Left ventricle myocardium inferior (tissue), 1 donor: ENCODE data around the gene MAML2. TPM values are rescaled to one million over a fixed set of nuclear protein-coding genes. Genes with fewer than 3 reads are reported as not detected.

ENCODE experiments used
- DNase-seq: peaks from one replicate; pipeline ENCODE4 v3.0.0-alpha.2; 2020
- H3K27ac ChIP-seq: fragments of 200-600 bp; replicated peaks from 2 replicates; pipeline ENCODE4 v1.8.0; 2021
- H3K27me3 ChIP-seq: fragments of 200-600 bp; 2 replicates; pipeline ENCODE4 v1.8.0; 2021; ENCODE audit warnings: low read depth
- H3K36me3 ChIP-seq: fragments of 200-600 bp; 2 replicates; pipeline ENCODE4 v1.8.0; 2021
- H3K4me1 ChIP-seq: fragments of 200-600 bp; 2 replicates; pipeline ENCODE4 v1.8.0; 2021
- H3K4me3 ChIP-seq: fragments of 200-600 bp; 2 replicates; pipeline ENCODE4 v1.8.0; 2021; ENCODE audit warnings: mild to moderate bottlenecking, moderate library complexity
- H3K9me3 ChIP-seq: fragments of 200-600 bp; replicated peaks from 2 replicates; pipeline ENCODE4 v1.8.0; 2021
- intact Hi-C: fragments of 100-400 bp; cut with micrococcal nuclease; formaldehyde crosslinking; loops from one replicate; pipeline ENCODE4 v1.11.0; 2022
- total RNA-seq: library from RNA; stranded (reverse); fragmentation: NEBNext Ultra II Directional; extraction: Animal tissue kit (Norgen Biotek cat#: 25700); gene quantifications from one replicate; pipeline ENCODE4 v1.2.1, GENCODE V29; 2021
- TF ChIP-seq, protein P1 (sequence below): fragments of 200-600 bp; IDR thresholded peaks from 2 replicates; pipeline ENCODE4 v1.8.0; 2021; ENCODE audit warnings: antibody characterized with exemption, mild to moderate bottlenecking, borderline replicate concordance
- donor health status: DM: no; HTN: yes; CAD: no; lungs with severe emphysema.

MAML2 gene
- total RNA-seq, 1 donor from 2014 or later, result 4.5 TPM

DNA sequence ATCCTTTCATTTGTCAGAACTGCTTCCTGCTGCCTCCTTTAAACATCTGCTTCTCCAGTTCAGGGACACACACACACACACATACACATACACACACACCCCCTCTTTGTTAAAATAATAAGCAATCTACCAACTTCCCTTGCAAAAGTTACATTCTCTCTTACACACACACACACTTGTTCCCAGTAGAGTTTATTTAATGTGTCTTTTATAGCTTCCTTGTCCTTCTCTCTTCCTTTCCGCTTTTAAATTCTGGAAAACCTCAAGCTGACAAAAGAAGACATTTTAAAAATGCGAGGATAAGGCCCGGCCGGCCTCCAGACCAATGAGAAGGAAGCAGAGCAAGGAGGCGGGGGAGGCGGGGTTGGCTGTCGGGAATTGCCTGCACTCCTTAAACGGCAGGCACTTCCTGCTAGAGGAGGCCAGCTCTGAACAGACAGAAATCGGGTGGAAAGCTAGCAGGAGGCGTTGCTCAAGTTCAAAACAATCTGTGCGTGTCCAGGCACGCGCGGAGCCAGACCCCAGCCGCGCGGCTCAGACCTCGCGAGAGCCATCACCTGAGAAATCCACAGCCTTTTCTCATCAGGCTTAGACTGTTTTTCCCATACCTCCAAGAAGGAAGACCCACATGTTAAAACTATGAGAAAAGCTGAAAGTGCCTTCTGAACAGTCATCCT lies 99.9 kb downstream of the MAML2 start:
- H3K27ac ChIP-seq, result peak overlapping the region; percentile 88
- TF ChIP-seq, protein P1, sequence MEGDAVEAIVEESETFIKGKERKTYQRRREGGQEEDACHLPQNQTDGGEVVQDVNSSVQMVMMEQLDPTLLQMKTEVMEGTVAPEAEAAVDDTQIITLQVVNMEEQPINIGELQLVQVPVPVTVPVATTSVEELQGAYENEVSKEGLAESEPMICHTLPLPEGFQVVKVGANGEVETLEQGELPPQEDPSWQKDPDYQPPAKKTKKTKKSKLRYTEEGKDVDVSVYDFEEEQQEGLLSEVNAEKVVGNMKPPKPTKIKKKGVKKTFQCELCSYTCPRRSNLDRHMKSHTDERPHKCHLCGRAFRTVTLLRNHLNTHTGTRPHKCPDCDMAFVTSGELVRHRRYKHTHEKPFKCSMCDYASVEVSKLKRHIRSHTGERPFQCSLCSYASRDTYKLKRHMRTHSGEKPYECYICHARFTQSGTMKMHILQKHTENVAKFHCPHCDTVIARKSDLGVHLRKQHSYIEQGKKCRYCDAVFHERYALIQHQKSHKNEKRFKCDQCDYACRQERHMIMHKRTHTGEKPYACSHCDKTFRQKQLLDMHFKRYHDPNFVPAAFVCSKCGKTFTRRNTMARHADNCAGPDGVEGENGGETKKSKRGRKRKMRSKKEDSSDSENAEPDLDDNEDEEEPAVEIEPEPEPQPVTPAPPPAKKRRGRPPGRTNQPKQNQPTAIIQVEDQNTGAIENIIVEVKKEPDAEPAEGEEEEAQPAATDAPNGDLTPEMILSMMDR, result no peak
- H3K4me1 ChIP-seq, result peaks cover 42% of the 10 kb centered on the region
- intact Hi-C loops, result no loop called here
- peak; percentile 94 for DNase-seq
- H3K9me3 ChIP-seq, result no peaks in the 10 kb centered on the region
- no peaks in the 10 kb centered on the region for H3K36me3 ChIP-seq
- peak overlapping the region; percentile 64 for H3K4me3 ChIP-seq
- H3K27me3 ChIP-seq, result no peaks in the 10 kb centered on the region

DNA sequence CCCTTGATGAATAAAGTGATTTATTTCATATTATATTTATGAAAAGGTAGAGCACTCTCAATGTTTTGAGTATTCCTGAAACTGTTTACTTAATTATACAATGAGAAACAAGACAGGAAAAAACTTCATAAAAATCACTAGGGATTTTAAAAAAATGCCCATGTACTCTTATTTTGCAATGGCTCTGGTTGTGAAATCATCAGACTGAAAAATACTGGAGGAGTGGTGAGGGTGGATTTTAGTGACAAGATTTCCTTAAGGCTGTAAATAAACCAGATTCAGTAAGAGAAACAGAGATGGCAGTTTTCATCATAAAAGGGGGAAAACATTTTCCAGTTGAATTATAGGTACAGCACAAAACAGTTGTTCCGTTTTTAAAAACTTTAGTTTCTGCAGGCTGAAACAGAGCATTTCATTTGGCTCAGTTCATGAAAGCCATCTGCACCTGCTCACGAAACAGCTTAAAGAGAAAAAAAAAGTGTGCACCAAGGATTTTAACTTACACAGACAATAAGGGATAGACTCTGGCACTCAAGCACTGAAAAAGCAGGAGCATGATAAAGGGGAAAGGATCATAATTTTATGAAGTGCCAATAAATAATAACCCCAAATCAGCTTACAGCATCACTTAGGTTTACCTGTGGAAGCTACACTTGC lies 100.7 kb downstream of the MAML2 start:
- Histone ChIP-seq H3K27ac (peak overlapping the region; percentile 88), H3K27me3 (no peaks in the 10 kb centered on the region), H3K9me3 (no peaks in the 10 kb centered on the region), H3K4me1 (peaks cover 46% of the 10 kb centered on the region), H3K4me3 (peak overlapping the region; percentile 64), H3K36me3 (no peaks in the 10 kb centered on the region)
- DNase-seq, result no peak
- TF ChIP-seq, protein P1, result no peak
- intact Hi-C loops, result no loop called here

GRCh38 chr11:96241331-96241841 lies 101.6 kb downstream of the MAML2 start:
- TF ChIP-seq, protein P1, result no peak
- H3K4me1 ChIP-seq, result peaks cover 43% of the 10 kb centered on the region
- no peaks in the 10 kb centered on the region for H3K27me3 ChIP-seq
- no peak overlapping the region for H3K4me3 ChIP-seq
- DNase-seq, result no peak
- peak overlapping the region; percentile 88 for H3K27ac ChIP-seq
- intact Hi-C loops, result no loop called here
- H3K36me3 ChIP-seq, result no peaks in the 10 kb centered on the region
- H3K9me3 ChIP-seq, result no peaks in the 10 kb centered on the region

- Histone ChIP-seq H3K36me3 (no peaks in the 10 kb centered on the region), H3K27me3 (no peaks in the 10 kb centered on the region), H3K27ac (no peak overlapping the region), H3K9me3 (no peaks in the 10 kb centered on the region), H3K4me1 (peaks cover 50% of the 10 kb centered on the region), H3K4me3 (no peak overlapping the region)
- intact Hi-C loops, result no loop called here
- TF ChIP-seq, protein P1, result no peak
- no peak for DNase-seq
Measured at GRCh38 chr11:96238563-96239135, 104.3 kb downstream of the MAML2 start.

GRCh38 chr11:96237766-96238266 lies 105.2 kb downstream of the MAML2 start:
- no peaks in the 10 kb centered on the region for H3K36me3 ChIP-seq
- H3K4me1 ChIP-seq, result peaks cover 45% of the 10 kb centered on the region
- H3K9me3 ChIP-seq, result no peaks in the 10 kb centered on the region
- H3K27me3 ChIP-seq, result no peaks in the 10 kb centered on the region
- H3K4me3 ChIP-seq, result no peak overlapping the region
- TF ChIP-seq, protein P1, result no peak
- DNase-seq, result no peak
- H3K27ac ChIP-seq, result no peak overlapping the region
- intact Hi-C loops, result no loop called here
